Stimulated activated CD4-positive, alpha-beta T cell treated with anti-CD3 and anti-CD28 coated beads, TNF-alpha, amount 100 ng/mL, for 4 hours (primary cell): ENCODE measurements around the gene TMEM169.
"Not testable (repeated sequence)": the region's sequence is repeated elsewhere in the genome, so short reads cannot be mapped to it uniquely, and the experiment has no call there.

Experiments
- DNase-seq, 3 experiments: peaks; one replicate each; pipeline ENCODE4 v3.0.0-alpha.2; 2020; ENCODE audit warnings: low read depth in 3 of 3

Gene TMEM169

GRCh38 chr2:216071111-216071851 is 10.4 kb upstream of the TMEM169 start:
- DNase-seq: no peak

GRCh38 chr2:216072473-216072872 is 9.2 kb upstream of the TMEM169 start:
- DNase-seq: no peak

DNA sequence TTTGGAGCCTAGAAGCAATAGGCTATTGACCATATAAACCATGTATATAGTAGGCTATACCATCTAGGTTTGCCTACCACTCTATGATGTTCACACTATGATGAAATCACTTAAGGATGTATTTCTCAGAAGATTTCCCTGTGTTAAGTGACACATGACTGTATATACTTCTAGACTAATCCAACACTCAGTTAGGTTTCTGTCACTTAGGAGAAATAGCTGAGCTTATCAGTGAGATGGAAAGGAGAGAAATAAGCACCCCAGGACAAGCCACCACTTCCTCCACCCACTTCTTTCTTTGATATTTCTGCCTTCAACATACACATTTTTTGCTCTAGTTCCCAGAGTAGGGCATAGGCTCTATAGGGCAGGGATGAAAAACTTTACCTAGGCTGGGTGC is 7.9 kb upstream of the TMEM169 start:
- no peak for DNase-seq

GRCh38 chr2:216074380-216074779 is 7.3 kb upstream of the TMEM169 start:
- DNase-seq: no peak

GRCh38 chr2:216074794-216075193 is 6.9 kb upstream of the TMEM169 start:
- no peak for DNase-seq

DNA sequence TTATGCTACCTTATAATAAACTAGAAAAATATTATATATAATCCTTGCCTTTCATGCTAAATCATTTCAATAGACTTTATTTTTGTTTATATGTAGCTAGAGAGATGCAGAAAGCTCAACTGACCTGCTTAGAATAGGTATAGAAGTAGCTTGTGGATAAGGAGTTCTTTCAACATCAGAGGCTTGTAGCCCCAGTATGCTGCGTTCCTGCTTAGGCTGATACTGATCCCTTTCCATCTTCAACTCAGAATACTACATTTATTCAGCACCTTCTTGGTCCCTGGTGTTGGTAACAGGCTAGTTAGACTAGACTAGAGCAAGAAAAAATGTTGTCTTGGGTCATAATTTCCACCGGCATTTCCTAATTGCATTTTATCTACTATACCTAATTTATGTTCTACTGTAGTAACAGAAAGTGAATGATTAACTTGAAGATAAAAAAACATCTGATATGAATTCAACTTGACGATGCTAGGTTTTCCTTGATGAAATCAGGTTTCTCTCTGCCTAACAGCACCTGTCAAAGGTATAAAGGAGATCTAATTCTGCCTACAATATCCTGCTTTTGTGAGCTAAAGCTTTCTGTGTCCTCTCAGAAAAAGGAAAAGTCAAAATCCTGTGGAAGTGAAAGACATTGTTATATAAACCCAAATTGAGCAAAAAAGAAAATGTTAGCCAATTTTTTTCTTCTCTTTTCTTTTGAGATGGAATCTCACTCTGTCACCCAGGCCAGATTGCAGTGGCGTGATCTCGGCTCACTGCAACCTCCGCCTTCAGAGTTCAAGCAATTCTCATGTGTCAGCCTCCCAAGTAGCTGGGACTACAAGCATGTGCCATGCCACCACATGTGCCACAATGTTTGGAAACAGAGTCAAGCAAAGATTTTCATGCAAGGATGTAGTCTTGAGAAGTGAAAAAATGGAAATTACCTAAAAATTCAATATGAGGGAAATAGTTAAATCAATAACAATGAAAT is 5.9 kb upstream of the TMEM169 start:
- DNase-seq: no peak

DNA sequence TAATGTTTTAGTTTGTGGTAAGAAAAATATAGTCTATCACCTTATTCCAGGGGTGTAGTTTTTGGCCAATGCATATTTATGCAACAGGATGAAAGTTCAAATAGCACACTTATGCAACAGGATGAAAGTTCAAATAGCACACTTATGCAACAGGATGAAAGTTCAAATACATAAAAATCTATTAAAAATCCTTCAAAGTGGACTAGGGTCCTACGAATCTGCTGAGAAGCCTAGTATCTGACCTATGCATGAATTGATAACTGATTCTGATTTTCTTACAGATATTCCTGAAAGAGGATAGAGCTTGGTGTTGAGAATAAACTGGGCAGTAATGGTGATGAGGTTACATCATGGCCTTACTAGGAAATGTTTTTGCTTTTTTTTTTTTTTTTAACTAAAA is 2.9 kb upstream of the TMEM169 start:
- DNase-seq: no peak

GRCh38 chr2:216080048-216080447 is 1.7 kb upstream of the TMEM169 start:
- not testable (repeated sequence) for DNase-seq

- no peak for DNase-seq
Measured at GRCh38 chr2:216081012-216081411, 707 bp upstream of the TMEM169 start.

DNA sequence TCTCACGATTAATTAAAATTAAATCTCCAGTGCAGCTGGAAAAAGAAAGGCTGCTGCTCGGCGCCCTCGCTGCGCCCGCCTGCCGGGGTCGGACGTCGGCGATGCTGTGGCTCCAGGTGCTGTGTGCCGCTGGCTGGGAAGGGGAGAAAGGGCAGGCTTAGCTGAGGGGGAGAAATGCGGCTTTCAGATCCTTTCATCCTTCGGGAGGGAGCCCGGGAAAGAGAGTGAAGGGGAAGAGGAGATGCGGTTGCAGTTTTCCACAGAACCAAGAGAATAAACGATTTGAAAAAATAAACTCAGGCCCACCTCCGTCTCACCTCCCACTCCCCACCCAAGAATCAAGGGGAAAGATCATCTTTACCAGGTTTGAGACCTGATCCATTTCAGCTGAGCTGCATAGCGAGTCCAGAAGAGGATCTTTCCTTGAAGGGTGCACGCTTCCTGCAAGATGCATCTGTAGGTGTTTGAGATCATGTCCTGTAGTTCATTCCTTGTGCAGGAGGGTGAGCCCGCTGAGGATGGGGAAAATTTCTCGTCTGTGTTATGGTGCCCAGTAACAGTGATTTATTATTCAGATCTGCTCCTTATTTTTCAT is 495 bp downstream of the TMEM169 start:
- no peak for DNase-seq

GRCh38 chr2:216082805-216083204 is 1.1 kb downstream of the TMEM169 start:
- DNase-seq: no peak

- DNase-seq: no peak
Measured at GRCh38 chr2:216083464-216084281, 2.0 kb downstream of the TMEM169 start.

GRCh38 chr2:216084547-216084946 is 2.8 kb downstream of the TMEM169 start:
- DNase-seq: no peak

DNA sequence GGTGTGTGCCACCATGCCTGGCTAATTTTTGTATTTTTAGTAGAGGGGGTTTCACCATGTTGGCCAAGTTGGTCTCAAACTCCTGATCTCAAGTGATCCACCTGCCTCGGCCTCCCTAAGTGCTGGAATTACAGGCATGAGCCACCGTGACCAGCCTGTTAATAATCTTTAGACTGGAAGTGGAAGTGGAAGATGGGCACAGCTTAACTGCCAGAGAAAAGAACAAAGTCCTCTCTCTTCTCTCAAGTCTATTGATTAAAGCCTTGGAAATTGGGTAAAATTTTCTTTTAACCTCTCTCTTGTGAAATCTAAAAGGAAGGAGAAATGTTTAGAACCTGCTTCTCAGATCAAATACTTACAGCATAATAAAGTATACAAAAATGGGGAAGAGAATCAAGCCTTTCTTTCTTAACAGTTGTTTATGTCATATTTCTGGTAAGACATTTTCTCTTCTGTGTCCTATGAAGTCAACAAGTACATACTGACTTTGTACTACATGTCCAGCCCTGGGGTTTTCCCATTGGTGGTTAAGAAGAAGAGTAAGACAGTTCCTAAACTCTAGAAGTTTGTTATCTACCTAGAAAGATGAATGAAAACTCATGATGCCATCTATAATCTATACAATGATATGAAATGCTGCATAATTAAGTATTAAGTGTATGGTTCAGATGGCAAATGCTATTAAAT is 4.6 kb downstream of the TMEM169 start:
- DNase-seq: no peak

DNA sequence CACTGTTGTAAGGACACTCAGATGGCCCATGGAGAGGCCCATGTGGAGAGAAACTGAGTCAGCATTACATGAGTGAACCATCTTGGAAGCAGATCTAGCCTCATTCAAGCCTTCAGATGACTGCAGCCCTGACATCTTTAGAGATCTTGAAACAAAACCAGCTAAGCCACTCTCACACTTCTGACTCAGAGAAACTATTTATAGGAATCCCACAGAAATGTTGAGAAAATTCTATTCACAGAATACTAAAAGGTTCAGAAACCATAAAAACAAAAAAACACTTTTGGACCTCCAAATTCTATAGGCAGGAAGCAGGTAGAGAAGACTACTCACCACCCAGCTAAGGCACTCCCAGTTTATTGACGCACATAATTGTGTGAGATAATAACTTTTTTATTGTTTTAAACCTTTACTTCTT is 8.7 kb downstream of the TMEM169 start:
- DNase-seq: no peak

DNA sequence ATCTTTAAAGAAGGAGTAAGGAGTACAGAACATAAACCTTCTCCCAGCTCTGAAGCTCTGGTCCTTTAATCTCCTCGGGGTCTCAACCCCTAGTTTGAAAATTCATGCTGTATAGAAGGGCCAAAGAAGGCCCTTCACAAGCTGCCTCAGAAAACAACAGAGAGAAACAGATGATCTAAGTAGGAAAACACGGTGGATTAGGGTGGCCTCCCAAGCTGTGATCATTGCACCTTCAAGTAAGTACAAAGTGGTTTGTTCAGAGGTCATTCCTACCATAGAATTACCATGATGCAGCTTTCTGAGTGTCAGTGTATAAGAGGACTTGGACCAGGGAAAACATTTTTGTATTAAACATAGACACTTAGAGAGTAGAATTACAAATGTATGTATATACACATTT is 10.9 kb downstream of the TMEM169 start:
- DNase-seq: no peak

DNA sequence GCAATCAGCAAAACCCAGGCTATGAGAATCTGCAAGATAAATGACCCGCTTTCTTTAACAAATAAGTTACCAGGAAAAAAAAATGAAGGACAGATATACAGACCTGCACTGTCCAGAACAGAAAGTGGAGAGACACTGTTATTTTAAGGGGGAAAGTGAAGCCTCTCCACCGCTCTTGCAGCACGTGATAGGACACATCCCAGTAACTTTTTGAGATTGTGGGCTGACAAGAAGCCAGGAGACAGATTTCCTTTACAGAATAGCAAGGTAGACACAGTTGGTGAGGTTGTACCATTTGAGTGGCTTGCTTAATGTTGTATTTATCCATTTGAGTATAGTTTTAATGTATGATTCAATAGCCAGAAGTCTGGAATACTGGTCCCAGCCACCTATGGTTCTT is 13.0 kb downstream of the TMEM169 start:
- no peak for DNase-seq

DNA sequence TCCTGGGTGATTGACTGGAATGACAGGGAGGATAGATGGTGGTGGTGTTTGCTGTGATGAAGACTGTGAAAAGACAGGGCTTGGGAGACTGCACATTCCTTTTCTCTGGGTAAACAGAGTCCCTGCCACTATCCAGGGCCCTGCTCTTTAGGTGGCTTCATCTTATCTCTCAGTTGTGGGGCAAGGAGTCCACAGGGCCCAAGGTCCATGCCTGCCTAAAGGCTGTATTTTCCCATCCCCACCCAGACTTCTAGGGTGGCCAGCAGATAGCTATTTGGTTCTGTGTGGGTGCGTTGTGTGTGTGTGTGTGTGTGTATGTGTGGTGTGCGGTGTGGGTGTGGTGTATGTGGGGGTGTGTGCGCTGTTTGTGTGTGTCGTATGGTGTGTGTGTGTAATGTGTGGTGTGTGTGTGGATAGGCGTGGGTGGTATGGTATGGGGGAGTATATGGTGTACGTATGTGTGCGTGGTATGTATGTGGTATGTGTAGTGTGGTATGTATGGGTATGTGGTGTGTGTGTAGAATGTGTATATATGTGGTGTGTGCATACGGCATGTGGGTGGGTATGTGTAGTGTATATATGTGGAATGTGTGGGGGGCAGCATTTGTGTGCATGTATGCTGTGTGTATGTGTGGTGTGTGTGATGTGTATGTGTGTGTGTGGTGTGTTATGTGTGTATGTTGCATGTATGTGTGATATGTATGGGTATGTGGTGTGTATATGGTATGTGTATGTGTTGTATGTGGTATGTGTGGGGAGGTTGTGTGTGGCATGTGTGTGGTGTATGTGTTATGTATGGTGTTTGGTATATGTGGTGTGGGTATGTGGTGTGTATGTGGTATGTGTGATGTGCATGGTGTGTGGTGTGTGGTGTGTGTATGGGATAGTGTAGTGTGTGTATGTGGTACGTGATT is 17.0 kb downstream of the TMEM169 start:
- DNase-seq: no peak

- no peak for DNase-seq
Measured at GRCh38 chr2:216101109-216101508, 19.4 kb downstream of the TMEM169 start.

DNA sequence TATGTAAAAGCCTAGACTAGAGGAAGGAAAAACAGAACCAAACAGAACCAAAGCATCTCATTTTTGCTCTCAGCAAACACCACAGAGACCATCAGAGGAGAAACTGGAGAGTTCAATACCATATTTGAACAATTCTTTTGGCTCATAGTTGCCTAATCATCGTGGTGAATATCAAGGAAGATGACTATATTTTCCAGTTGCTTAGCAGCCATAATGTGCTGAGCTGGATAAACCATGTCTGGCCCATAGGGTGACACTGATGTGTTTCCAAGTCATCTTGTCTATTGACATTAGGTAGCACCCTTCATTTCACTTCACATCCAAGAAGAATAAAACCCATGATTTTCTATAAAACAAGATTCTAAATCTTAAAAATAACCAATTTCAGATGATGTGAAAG is 21.5 kb downstream of the TMEM169 start:
- no peak for DNase-seq
